IPS DF 19.7 (cell line): Measurements from ENCODE around the gene TEPSIN.

Experiments
- DNase-seq: peaks from one replicate; pipeline ENCODE4 v3.0.0-alpha.2; 2013; ENCODE audit warnings: low read depth, low spot score

Gene TEPSIN

GRCh38 chr17:81238815-81239713 lies at the start of gene TEPSIN, which contains the start of gene NDUFAF8:
TSS of gene TEPSIN (minus strand) at chr17:81239055. CDS start at chr17:81239033, 22 bp downstream.
TSS of gene NDUFAF8 (plus strand) at chr17:81239318. CDS start at chr17:81239364, 46 bp downstream.
- peak; percentile 97 for DNase-seq

- no peak for DNase-seq
Observed at GRCh38 chr17:81287741-81288430, 49.0 kb upstream of the TEPSIN start.

GRCh38 chr17:81287152-81287551 lies 48.3 kb upstream of the TEPSIN start:
- DNase-seq: no peak

DNA sequence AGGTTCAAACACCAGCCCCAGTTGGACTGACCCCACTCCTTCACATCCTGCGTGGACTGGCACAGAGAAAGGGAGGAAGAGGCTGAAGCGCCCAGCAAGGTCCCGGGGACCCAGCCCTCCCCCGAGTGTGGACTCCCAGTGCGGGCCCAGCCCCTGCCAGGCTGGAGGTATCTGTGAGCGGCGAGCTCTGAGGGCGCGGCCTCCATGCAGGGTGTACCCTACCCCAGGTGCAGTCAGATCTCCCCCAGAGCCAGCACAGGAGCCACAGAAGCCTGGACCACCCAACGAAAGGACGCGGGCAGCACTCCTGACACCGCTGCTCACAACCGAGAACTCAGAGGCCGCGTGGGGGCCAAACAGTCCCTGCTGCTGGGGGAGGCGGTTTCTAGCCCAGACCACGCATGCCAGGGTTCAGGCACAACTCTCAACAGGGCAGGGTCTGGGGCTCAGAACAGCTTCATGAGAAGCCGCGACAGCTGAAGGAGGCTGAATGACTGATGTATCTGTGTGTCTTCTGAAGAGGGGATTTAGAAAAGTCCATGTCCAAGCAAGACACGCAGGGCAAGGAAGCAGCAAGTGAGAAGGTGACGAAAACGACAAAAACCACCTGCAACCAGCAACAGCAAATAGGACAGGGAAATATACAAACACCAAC lies 47.8 kb upstream of the TEPSIN start:
- no peak for DNase-seq

DNA sequence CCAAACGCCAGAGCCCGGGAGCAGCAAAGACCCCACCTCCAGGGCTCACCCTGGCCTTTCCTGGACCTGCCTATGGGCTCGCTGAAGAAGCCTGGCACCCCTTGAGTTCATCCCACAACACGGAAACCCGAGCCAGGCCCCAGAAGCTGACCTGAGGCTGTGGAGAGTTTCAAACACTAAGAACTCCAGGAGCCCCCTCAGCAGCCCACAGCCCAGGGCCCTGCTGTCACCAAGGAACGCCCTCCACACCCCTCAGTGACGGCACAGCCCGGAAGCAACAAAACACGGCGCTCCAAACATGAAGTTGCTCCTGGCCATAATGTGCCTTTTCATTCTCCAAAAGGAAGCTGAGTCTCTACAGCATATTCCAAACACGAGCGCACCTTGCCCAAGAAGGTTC lies 47.0 kb upstream of the TEPSIN start:
- DNase-seq: no peak

DNA sequence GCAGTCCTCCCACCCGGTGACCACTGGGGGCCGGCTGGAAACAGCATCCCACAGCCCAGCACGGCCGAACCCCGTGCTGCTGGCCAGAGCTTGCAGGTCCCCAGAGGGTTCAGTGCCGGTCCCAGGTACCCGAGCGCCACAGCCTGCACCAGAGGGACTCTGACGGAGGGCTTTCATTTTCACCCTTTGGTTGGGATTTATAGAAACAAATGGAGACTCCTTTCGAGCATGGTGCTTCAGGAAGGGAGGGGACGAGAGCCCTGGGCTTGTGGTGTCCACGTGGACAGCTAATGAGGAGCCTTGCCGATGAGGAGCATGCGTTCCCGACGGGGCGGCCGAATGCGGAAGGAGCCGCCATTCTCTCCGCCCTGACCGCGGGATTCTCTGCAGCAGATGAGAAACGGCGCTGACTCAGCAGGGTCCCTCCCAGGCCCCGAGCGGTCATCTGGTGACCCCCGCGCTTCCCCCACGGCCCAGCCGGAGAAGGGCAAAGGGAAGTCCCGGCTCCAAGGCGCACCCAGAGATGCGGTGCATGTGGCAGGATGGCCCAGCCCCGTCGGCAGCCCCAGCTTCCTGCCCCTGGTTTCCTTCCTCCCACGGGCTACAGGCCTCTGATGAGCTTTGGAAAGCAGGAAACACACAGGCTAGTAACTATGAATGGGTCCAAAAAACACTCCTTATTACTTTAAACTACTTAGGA lies 46.5 kb upstream of the TEPSIN start:
- no peak for DNase-seq

GRCh38 chr17:81282876-81283275 lies 44.0 kb upstream of the TEPSIN start:
- no peak for DNase-seq

- no peak for DNase-seq
Observed at GRCh38 chr17:81282141-81282540, 43.3 kb upstream of the TEPSIN start.

- DNase-seq: no peak
Observed at GRCh38 chr17:81280571-81280970, 41.7 kb upstream of the TEPSIN start.

GRCh38 chr17:81279278-81280275 lies 40.7 kb upstream of the TEPSIN start:
- DNase-seq: no peak

DNA sequence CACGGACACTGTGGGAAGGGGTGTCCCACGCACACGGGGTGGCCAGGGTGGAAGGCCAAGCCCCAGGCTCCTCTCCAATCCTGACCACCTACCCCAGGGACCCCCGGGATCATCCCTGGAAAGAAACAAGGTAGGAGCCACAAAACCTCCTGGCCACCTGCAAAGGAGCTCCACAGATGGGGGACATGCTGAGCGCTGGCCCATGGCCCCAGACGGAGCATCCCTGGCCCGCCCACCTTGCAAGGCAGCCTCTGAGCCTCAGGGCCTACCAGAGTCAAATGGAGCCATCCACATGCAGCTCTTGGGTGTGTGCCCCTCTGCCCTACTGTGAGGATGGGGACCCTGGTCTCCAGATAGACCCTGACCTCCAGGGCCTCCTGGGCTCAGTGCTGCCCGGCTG lies 40.0 kb upstream of the TEPSIN start:
- DNase-seq: no peak

GRCh38 chr17:81277946-81278693 lies 39.3 kb upstream of the TEPSIN start:
- no peak for DNase-seq

DNA sequence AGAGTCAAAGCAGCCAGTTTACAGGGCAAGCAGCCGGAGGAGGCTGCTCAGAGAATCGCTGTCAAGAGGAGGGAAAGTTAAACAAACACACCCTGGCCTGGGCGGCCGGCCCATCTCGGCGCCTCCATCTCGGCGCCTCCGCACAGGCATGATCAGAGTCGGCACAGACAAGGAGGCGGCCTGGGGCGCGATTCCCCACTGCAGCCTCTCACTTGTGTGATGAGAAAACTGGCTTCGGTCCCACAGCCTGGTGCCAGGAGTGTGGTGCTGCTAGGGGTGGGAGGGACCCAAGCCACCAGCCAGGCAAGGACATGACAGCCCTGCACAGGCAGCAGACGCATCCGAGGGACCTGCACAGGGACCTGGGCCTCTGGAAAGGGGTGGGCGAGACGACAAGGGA lies 38.6 kb upstream of the TEPSIN start:
- no peak for DNase-seq

DNA sequence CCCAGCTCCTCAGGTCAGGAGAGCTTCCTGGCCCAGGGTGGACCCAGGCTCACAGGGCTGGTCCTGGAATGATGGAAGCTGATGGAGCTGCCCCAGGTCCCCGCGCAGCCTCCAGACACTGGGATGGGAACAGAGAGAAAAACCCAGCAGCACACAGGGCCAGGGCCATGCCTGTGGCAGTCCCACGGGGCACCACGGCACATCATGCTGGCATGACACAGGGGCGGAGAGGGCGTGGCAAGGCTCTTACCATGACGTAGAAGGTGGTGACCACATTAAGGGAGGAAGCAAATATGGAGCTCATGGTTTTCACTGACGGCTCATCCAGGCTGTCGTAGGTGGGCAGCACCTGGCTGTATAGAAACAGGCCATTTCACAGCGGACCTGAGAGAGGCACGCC lies 37.9 kb upstream of the TEPSIN start:
- DNase-seq: no peak

DNA sequence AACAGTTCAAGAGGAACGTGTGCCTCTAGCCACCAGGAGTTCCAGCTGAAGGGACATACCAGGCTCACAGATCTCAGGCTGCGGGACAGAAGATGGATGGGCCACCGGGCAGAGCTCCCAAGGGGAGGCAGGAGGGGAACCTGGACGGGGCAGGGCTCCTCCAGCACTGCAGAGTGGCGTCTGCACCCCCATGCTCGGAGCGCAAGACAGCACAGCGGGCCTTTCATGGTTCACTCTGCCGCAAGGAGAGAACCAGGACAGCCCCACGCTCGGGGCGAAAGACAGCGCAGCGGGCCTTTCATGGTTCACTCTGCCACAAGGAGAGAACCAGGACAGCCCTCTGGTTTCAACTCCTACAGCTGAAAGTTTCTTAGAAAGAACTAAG lies 35.6 kb upstream of the TEPSIN start:
- DNase-seq: no peak

DNA sequence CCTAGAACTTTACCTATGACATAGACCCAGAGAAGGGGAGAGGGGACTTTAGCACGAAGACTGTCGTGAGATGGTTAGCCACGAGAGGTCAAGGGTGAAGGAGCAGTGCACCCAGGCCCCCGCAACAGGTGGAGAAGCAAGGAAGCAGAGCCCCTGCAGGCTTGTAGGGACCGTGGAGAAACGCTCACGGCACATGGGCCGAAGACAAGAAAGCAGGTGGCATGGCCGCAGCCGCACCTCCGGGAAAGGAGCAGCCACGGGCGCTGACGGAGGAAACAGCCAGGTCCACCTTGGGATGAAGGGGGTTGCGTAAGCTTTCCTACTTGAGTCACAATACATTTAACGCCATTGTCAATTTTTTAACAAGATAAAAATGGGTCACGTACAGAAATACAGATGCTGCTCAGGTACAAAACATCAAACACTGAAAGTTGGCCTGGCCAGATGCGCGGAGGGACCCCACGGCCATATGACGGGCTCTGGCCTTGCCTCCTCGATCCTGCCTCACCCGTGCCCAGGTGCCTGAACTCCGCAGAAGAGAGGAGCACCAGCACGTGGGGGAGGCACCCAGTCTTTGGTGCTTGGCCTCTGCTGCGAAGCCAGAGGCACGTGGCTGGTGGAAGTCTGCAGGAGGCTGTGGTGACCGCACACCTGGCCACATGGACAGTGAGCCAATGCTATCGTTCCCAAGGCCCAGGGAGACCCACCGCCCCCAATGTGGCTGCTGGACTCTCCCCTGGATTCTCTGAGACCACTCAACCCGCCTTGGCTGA lies 35.0 kb upstream of the TEPSIN start:
- DNase-seq: no peak

DNA sequence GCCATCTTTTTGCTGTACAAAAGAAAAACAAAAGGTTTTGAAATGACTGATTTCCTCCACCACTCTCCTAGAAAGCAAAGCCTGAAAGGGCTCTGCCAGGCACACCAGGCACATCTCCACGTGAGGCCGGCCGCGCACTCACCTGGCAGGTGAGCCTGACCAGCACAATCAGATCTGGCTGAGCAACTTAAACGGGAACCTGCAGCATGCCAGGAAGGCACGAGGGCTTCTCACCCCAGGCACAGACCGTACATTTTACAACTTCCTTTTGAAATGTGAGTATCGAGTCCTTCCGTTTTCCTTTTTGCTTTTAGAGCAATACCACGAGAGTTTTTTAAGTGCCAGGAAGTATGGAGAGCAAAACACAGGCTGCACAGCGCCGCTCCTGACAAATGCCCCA lies 33.8 kb upstream of the TEPSIN start:
- DNase-seq: no peak

DNA sequence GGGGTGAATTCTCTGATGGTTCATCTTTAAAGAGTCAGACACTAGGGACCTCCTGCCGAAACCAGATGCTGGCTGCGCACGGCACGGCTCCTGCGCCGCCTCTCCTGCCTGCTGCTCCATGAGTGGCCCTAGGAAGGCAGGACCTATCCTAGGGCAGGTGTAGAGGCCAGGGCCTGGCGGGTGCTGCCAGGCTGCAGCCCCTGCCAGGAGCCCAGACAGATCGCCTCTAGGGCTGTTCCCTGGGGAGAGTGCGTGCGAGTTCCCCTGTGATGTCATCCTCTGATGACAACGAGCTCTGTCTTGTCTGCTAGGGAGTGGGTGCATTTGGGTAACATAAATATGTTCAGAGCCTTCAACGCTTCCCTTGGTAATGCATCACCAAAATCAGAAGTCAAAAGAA lies 32.4 kb upstream of the TEPSIN start:
- no peak for DNase-seq

GRCh38 chr17:81270279-81270678 lies 31.4 kb upstream of the TEPSIN start:
- no peak for DNase-seq
